PC-9 (cell line): ENCODE data around the gene SNCAIP.

Experiments
- EZH2 ChIP-seq: fragments of 200-600 bp; sonication (generic); IDR thresholded peaks from 2 replicates; pipeline ENCODE4 v1.8.0; 2017; ENCODE audit warnings: antibody characterized with exemption, low read depth
- TF ChIP-seq, protein P1 (sequence below): fragments of 200-600 bp; sonication (generic); conservative IDR thresholded peaks from 2 replicates; pipeline ENCODE4 v1.6.1; 2017; ENCODE audit warnings: mixed run types, antibody characterized with exemption, mild to moderate bottlenecking, moderate library complexity

DNA sequence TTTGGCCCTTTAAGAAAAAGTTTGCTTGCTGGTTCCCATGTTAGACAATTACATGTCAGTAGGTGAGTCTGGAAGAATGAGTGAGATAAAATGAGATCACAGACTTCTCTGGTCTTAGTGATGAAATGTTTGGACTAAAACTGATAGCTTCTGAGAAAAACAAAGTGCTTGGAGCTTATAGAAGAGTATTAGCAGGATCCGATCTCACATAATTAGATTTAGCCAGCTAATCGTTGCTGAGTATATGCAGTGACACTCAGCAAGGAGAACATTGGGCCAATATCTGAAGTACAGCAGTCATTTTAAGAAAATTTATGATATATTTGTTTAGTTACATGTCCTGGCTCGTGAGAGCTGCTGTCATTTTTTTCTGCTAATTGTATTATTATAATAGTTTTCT is 135.8 kb downstream of the SNCAIP start:
- TF ChIP-seq, protein P1, sequence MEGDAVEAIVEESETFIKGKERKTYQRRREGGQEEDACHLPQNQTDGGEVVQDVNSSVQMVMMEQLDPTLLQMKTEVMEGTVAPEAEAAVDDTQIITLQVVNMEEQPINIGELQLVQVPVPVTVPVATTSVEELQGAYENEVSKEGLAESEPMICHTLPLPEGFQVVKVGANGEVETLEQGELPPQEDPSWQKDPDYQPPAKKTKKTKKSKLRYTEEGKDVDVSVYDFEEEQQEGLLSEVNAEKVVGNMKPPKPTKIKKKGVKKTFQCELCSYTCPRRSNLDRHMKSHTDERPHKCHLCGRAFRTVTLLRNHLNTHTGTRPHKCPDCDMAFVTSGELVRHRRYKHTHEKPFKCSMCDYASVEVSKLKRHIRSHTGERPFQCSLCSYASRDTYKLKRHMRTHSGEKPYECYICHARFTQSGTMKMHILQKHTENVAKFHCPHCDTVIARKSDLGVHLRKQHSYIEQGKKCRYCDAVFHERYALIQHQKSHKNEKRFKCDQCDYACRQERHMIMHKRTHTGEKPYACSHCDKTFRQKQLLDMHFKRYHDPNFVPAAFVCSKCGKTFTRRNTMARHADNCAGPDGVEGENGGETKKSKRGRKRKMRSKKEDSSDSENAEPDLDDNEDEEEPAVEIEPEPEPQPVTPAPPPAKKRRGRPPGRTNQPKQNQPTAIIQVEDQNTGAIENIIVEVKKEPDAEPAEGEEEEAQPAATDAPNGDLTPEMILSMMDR: no peak
- TF ChIP-seq EZH2: no peak
